IMR-90 (cell line): Measurements from ENCODE around the gene JAGN1. TPM values are rescaled to one million over a fixed set of nuclear protein-coding genes. Genes with fewer than 3 reads are reported as not detected.
"Not testable (repeated sequence)": the region's sequence is repeated elsewhere in the genome, so short reads cannot be mapped to it uniquely, and the experiment has no call there.

Source experiments
- ATAC-seq: fragments of 200-7000 bp; cut with Tn5 transposase; 2 replicates; pipeline ENCODE4 v1.9.1; 2020; ENCODE audit warnings: low read depth, mild to moderate bottlenecking, moderate library complexity
- BruUV-seq: library from RNA; stranded (reverse); fragments of 400-500 nt; replicated peaks from 2 replicates; lab custom pipeline; 2021; lab: Mats Ljungman, UMichigan
- CTCF ChIA-PET: fragments of 300-600 bp; formaldehyde crosslinking; extraction: SDS; loops from one replicate; lab custom pipeline; 2021; ENCODE audit warnings: antibody characterized with exemption; lab: Yijun Ruan, JAX
- POLR2A ChIA-PET: fragments of 300-600 bp; sonication (Branson Sonifier 250); formaldehyde crosslinking; loops from one replicate; lab custom pipeline; 2022; ENCODE audit warnings: antibody characterized with exemption; ENCODE audit not compliant: unreplicated experiment; lab: Charles Lee
- DNase-seq: peaks from one replicate; pipeline ENCODE4 v3.0.0; 2013
- H2AFZ ChIP-seq: replicated peaks from 2 replicates; pipeline ENCODE3; 2013; ENCODE audit warnings: low read length, mild to moderate bottlenecking; ENCODE audit not compliant: poor library complexity
- H2AK5ac ChIP-seq: 2 replicates; pipeline ENCODE4 v1.6.1; 2013; ENCODE audit warnings: low read depth, low read length, inconsistent platforms
- H2AK9ac ChIP-seq: replicated peaks from 2 replicates; pipeline ENCODE3; 2013; ENCODE audit warnings: mild to moderate bottlenecking, low read depth, low read length, moderate library complexity; ENCODE audit not compliant: poor library complexity
- H2BK120ac ChIP-seq: 2 replicates; pipeline ENCODE4 v1.6.1; 2013; ENCODE audit warnings: low read depth, low read length, inconsistent platforms
- H2BK15ac ChIP-seq: 3 replicates; pipeline ENCODE4 v1.6.1; 2013; ENCODE audit warnings: low read depth, low read length, inconsistent platforms
- H2BK20ac ChIP-seq: 2 replicates; pipeline ENCODE4 v1.6.1; 2013; ENCODE audit warnings: low read depth, mild to moderate bottlenecking, inconsistent platforms, low read length, moderate library complexity
- H2BK5ac ChIP-seq: 2 replicates; pipeline ENCODE4 v1.6.1; 2013; ENCODE audit warnings: mild to moderate bottlenecking, low read depth, low read length, inconsistent platforms; ENCODE audit not compliant: poor library complexity, severe bottlenecking
- H3K14ac ChIP-seq: replicated peaks from 2 replicates; pipeline ENCODE4 v1.6.1; 2013; ENCODE audit warnings: low read depth, low read length, inconsistent platforms
- H3K18ac ChIP-seq: 2 replicates; pipeline ENCODE4 v1.6.1; 2013; ENCODE audit warnings: low read depth, low read length, control low read depth
- H3K23ac ChIP-seq: 2 replicates; pipeline ENCODE4 v1.6.1; 2013; ENCODE audit warnings: low read depth, low read length, inconsistent platforms
- H3K27ac ChIP-seq: 2 replicates; pipeline ENCODE4 v1.5.1; 2013; ENCODE audit warnings: mild to moderate bottlenecking, control low read depth, low read length; ENCODE audit not compliant: insufficient read depth
- H3K27me3 ChIP-seq: 2 replicates; pipeline ENCODE4 v1.6.1; 2013; ENCODE audit warnings: low read length; ENCODE audit not compliant: control insufficient read depth, insufficient read depth
- H3K36me3 ChIP-seq: 2 replicates; pipeline ENCODE4 v1.6.1; 2013; ENCODE audit warnings: low read length, mixed read lengths; ENCODE audit not compliant: control insufficient read depth, insufficient read depth
- H3K4ac ChIP-seq: 2 replicates; pipeline ENCODE4 v1.6.1; 2013; ENCODE audit warnings: low read depth, low read length, inconsistent platforms
- H3K4me1 ChIP-seq: 2 replicates; pipeline ENCODE4 v1.6.1; 2013; ENCODE audit warnings: low read length, mixed read lengths; ENCODE audit not compliant: control insufficient read depth, insufficient read depth
- H3K4me2 ChIP-seq: 2 replicates; pipeline ENCODE4 v1.6.1; 2013; ENCODE audit warnings: low read depth, mild to moderate bottlenecking, control low read depth, low read length, moderate library complexity
- H3K4me3 ChIP-seq: 2 replicates; pipeline ENCODE4 v1.5.1; 2013; ENCODE audit warnings: low read depth, mild to moderate bottlenecking, control low read depth, low read length, moderate library complexity; ENCODE audit not compliant: insufficient read depth
- H3K56ac ChIP-seq: 2 replicates; pipeline ENCODE4 v1.6.1; 2013; ENCODE audit warnings: low read length, inconsistent platforms; ENCODE audit not compliant: insufficient read depth; ENCODE audit errors: extremely low read depth
- H3K79me1 ChIP-seq, 2 experiments: 2 replicates each; pipeline ENCODE4 v1.6.1; 2013; ENCODE audit warnings: low read length in 2 of 2, inconsistent platforms in 1 of 2, low read depth in 1 of 2
- H3K9ac ChIP-seq: 2 replicates; pipeline ENCODE4 v1.6.1; 2013; ENCODE audit warnings: low read depth, low read length, control low read depth
- H3K9me1 ChIP-seq: 2 replicates; pipeline ENCODE4 v1.6.1; 2013; ENCODE audit warnings: low read length, inconsistent platforms; ENCODE audit not compliant: insufficient read depth
- H3K9me3 ChIP-seq: 2 replicates; pipeline ENCODE4 v1.6.1; 2013; ENCODE audit warnings: low read length; ENCODE audit not compliant: control insufficient read depth, insufficient read depth
- H4K20me1 ChIP-seq: 2 replicates; pipeline ENCODE4 v1.6.1; 2013; ENCODE audit warnings: low read length, inconsistent platforms; ENCODE audit not compliant: insufficient read depth
- H4K5ac ChIP-seq: 2 replicates; pipeline ENCODE4 v1.6.1; 2013; ENCODE audit warnings: mild to moderate bottlenecking, low read depth, low read length, control low read depth
- H4K8ac ChIP-seq, 2 experiments: 2 replicates each; pipeline ENCODE4 v1.6.1; 2013; ENCODE audit warnings: low read depth in 2 of 2, low read length in 2 of 2, control low read depth in 1 of 2, inconsistent platforms in 1 of 2
- H4K91ac ChIP-seq: 2 replicates; pipeline ENCODE4 v1.6.1; 2013; ENCODE audit warnings: low read depth, low read length, inconsistent platforms; ENCODE audit not compliant: insufficient read depth
- BHLHE40 ChIP-seq: fragments of 150-350 bp; IDR thresholded peaks from 2 replicates; pipeline ENCODE4 v1.6.1; 2016; ENCODE audit warnings: mild to moderate bottlenecking, low read depth, low read length
- CEBPB ChIP-seq: IDR thresholded peaks from 2 replicates; pipeline ENCODE4 v1.6.1; 2012; ENCODE audit warnings: low read depth, low read length, improper control_type of control experiment
- WGBS, 2 experiments: methylation state at CpG; one replicate each; pipeline versions ENCODE4 v1.1.5 to v1.1.7; 2013; ENCODE audit warnings: missing lambda C conversion rate in 2 of 2; ENCODE audit not compliant: insufficient read length in 1 of 2; ENCODE audit errors: extremely low coverage in 2 of 2; 5-methylcytosine and 5-hydroxymethylcytosine counted together
- dilution Hi-C: fragments of 300-500 bp; cut with HindIII; formaldehyde crosslinking; loops from one replicate; pipeline ENCODE4 v1.14.3; 2018; ENCODE audit warnings: low sequenced_read_pairs; ENCODE audit not compliant: unreplicated experiment
- in situ Hi-C: fragments of 300-500 bp; cut with MboI; formaldehyde crosslinking; loops from 3 replicates; pipeline ENCODE4 v1.14.3; 2019; ENCODE audit warnings: low sequenced_read_pairs, inconsistent platforms, mixed read lengths
- intact Hi-C: fragments of 100-400 bp; cut with micrococcal nuclease; formaldehyde crosslinking; loops from 2 replicates; pipeline ENCODE4 v1.10.0; 2022
- polyA plus RNA-seq, 3 experiments: library from polyadenylated mRNA; depleted of rRNA; stranded (reverse); fragments of >200 nt; gene quantifications; 2 replicates each; pipeline ENCODE4 v1.2.3, GENCODE V29; 2012; ENCODE audit warnings: low replicate concordance in 1 of 3
- total RNA-seq: library from RNA; depleted of rRNA; stranded (reverse); fragments of >200 nt; gene quantifications from 2 replicates; pipeline ENCODE4 v1.2.3, GENCODE V29; 2012

The JAGN1 gene
- total and polyA plus RNA-seq, 2 of the 4 experiments (the other 2 are of a cell fraction): 32.7 to 39.3 TPM

DNA sequence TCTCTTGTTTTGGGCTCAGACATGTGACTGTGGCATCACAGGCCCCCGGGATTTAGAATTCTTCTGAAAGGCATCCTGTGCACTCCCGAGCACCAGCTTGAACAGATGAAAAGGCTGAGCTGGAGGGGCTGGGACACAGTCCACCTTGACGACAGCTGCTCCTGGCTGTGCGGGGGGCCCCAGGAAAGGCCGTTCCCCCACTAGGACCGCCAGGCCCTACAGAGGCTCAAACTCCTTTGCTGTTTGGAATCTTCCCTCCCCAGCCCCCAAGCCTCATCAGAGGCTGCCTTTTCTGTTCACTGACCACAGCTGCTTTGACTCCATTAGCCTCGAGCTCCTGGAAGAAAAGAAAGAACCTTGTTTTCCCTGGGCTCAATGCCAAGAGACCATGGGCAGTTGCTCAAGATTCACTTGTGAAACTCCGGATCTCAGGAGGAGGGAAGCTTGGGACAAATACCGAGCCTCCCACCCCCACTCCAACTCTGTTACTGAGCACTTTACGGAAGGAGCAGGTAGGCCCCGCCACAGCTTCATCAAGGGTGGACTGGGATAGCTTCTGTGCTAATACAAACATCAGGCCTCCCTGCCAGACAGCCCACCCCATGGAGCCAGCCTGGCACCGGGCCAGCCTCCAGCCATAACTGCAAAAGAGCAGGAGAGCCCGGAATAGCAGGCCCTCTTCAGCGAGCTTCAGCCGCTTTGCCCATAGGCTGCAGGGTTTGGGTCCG is 26.0 kb upstream of the JAGN1 start:
- intact Hi-C loops (no loop called here), in situ Hi-C loops (no loop called here), dilution Hi-C loops (no loop called here)
- peak overlapping the region; percentile 61 for H2AK5ac ChIP-seq
- H4K5ac ChIP-seq: peak overlapping the region; percentile 18
- ATAC-seq: peak; percentile 73
- no peak overlapping the region for H3K56ac ChIP-seq
- H4K8ac ChIP-seq: peak overlapping the region; percentile 81 to 90
- peak overlapping the region; percentile 44 for H4K91ac ChIP-seq
- H2BK20ac ChIP-seq: peak overlapping the region; percentile 65; the same call in 1 of the 2 replicates
- ChIA-PET CTCF (no interaction called here), POLR2A (no interaction called here)
- DNase-seq: peak; percentile 86
- no peak overlapping the region for H3K9ac ChIP-seq
- peak overlapping the region; percentile 70; the same call in 2 of the 3 replicates for H2BK15ac ChIP-seq
- no peaks in the 10 kb centered on the region for H3K36me3 ChIP-seq
- H3K4me3 ChIP-seq: no peak overlapping the region
- TF ChIP-seq BHLHE40 (no peak), CEBPB (peak; percentile 86)
- no peaks in the 10 kb centered on the region for H3K79me1 ChIP-seq
- H2AK9ac ChIP-seq: peak overlapping the region; percentile 61
- H3K23ac ChIP-seq: peak overlapping the region; percentile 79
- H3K14ac ChIP-seq: peak overlapping the region; percentile 48
- no peaks in the 10 kb centered on the region; the same call in 1 of the 2 replicates for H3K27me3 ChIP-seq
- H3K4me1 ChIP-seq: peaks cover 9% of the 10 kb centered on the region
- H3K4me2 ChIP-seq: peak overlapping the region; percentile 0; the same call in 1 of the 2 replicates
- no peaks in the 10 kb centered on the region for H3K9me3 ChIP-seq
- no peak overlapping the region for H2BK5ac ChIP-seq
- BruUV-seq: no TSS peak
- H3K18ac ChIP-seq: peak overlapping the region; percentile 10; the same call in 1 of the 2 replicates
- peak overlapping the region; percentile 90 for H2AFZ ChIP-seq
- 37% methylated on average over 3 of the region's 16 CpGs; no CpG with 5 or more reads in 1 of the 2 experiments for WGBS, 2 experiments
- H3K4ac ChIP-seq: peak overlapping the region; percentile 66
- H3K9me1 ChIP-seq: 0 out of 2 replicates have a peak, but pooled peaks cover 3% of the 10 kb centered on the region
- H3K27ac ChIP-seq: peak overlapping the region; percentile 74
- H4K20me1 ChIP-seq: no peaks in the 10 kb centered on the region
- H2BK120ac ChIP-seq: peak overlapping the region; percentile 75

DNA sequence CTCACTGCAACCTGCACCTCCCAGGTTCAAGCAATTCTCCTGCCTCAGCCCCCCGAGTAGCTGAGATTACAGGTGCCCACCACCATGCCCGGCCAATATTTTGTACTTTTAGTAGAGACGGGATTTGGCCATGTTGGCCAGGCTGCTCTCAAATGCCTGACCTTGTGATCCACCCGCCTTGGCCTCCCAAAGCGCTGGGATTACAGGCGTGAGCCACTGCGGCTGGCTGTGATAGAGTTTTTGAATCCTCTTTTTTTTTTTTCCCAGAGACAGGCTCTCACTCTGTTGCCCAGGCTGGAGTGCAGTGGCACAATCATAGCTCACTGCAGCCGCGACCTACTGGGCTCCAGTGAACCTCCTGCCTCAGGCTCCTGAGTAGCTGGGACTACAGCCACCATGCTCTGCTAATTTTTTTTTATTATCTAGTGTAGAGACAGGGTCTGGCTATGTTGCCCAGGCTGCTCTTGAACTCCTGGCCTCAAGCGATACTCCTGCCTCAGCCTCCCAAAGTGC is 25.2 kb upstream of the JAGN1 start:
- H2BK15ac ChIP-seq, H3K79me1 ChIP-seq, H3K4me3 ChIP-seq, intact Hi-C loops, H2AFZ ChIP-seq, H2BK120ac ChIP-seq, BruUV-seq, H3K14ac ChIP-seq, H3K9me1 ChIP-seq, H3K4me2 ChIP-seq, H3K56ac ChIP-seq, H3K23ac ChIP-seq, H2AK5ac ChIP-seq, H3K9me3 ChIP-seq, H4K5ac ChIP-seq, H2BK5ac ChIP-seq, H3K9ac ChIP-seq, H4K91ac ChIP-seq, H3K4me1 ChIP-seq, POLR2A ChIA-PET, H3K27me3 ChIP-seq, in situ Hi-C loops, H3K36me3 ChIP-seq, H3K18ac ChIP-seq, DNase-seq, H4K20me1 ChIP-seq, ATAC-seq, H3K27ac ChIP-seq, dilution Hi-C loops, H2AK9ac ChIP-seq: not testable (repeated sequence)
- CTCF ChIA-PET: interaction anchor here (0.6 kb wide), 1 partner anchor 18 kb away, joined by 3 read pairs; no protein-coding TSS in a partner anchor
- Histone ChIP-seq H2BK20ac (0 out of 2 replicates have a peak overlapping the region, but pooled peaks have one; percentile 24), H3K4ac (peak overlapping the region; percentile 27; the same call in 1 of the 2 replicates), H4K8ac (peak overlapping the region in 1 of 2 experiments; percentile 81; a peak in 2 of 4 replicates)
- 100% methylated on average over 1 of the region's 10 CpGs; no CpG with 5 or more reads in 1 of the 2 experiments for WGBS, 2 experiments
